Left colon (tissue), 2 donors: Measurements from ENCODE around the gene ADI1. TPM values are rescaled to one million over a fixed set of nuclear protein-coding genes. Genes with fewer than 3 reads are reported as not detected.
A peak's percentile ranks its signal among the peaks of the same experiment; 100 is the strongest.

Source experiments
- ATAC-seq: fragments of 200-7000 bp; cut with Tn5 transposase; one replicate; pipeline ENCODE4 v1.9.1; 2020; ENCODE audit warnings: mild to moderate bottlenecking, moderate library complexity
- DNase-seq, 2 donors: peaks; one replicate each; pipeline ENCODE4 v3.0.0-alpha.2; 2020
- intact Hi-C, 2 donors: fragments of 100-400 bp; cut with DNase I in 1 of 2; cut with micrococcal nuclease in 1 of 2; formaldehyde crosslinking; loops; one replicate each; pipeline versions ENCODE4 v1.11.2 to v1.14.0; 2022; cut with DNase I, micrococcal nuclease
- long read RNA-seq: library from polyadenylated mRNA; unstranded; transcript quantifications from one replicate; pipeline ENCODE4 v2.0.0, GENCODE V29; 2021
- total RNA-seq, 2 donors: library from RNA; stranded (reverse); fragmentation: NEBNext Ultra II Directional; extraction: Animal tissue kit (Norgen Biotek cat#: 25700); gene quantifications; one replicate each; pipeline ENCODE4 v1.2.1, GENCODE V29; 2021
- donor health status: DM: no; HTN: no; CAD: no.
- donor health status: DM: yes; HTN: yes; CAD: no.

The ADI1 gene
- 100 to 1,000 TPM in 1 of 2 donors, 10 to 100 TPM in 1; 64.3 to 105 TPM for total RNA-seq
- long read RNA-seq, transcript ADI1-201 (4 exons, 2,391 nt): major isoform, 144 of 150 reads
- long read RNA-seq, partial matches to known transcripts: 2 of 150 reads
- long read RNA-seq, other reads (novel, unspliced or antisense): 4 of 150 reads

GRCh38 chr2:3519255-3520205, at the start of gene ADI1:
ADI1 (minus strand) TSS chr2:3519531; CDS start chr2:3519487, 44 bp downstream.
- ATAC-seq (peak; percentile 86), DNase-seq (peak; percentile 89 to 91)
- intact Hi-C loops: no loop called here

- intact Hi-C loops: no loop called here
Measured at GRCh38 chr2:3566806-3567205, 47.5 kb upstream of the ADI1 start.

GRCh38 chr2:3565117-3565516, 45.8 kb upstream of the ADI1 start:
- no peak for ATAC-seq
- intact Hi-C loops: no loop called here
- DNase-seq: no peak

More at GRCh38 chr2:3566806-3567205, 47.5 kb upstream of the ADI1 start:
- ATAC-seq (no peak), DNase-seq (no peak)

GRCh38 chr2:3563521-3563976, 44.2 kb upstream of the ADI1 start:
- intact Hi-C loops: no loop called here
- DNase-seq: no peak
- ATAC-seq: no peak

- DNase-seq: peak; percentile 98 to 99
- intact Hi-C loops: no loop called here
Measured at GRCh38 chr2:3558205-3559014, 39.1 kb upstream of the ADI1 start, which contains the start of gene RNASEH1. RNASEH1 (minus strand) TSS chr2:3558333; CDS start chr2:3558260, 73 bp downstream.

GRCh38 chr2:3557639-3558204, 38.4 kb upstream of the ADI1 start:
- ATAC-seq: peak; percentile 22
- DNase-seq: no peak
- intact Hi-C loops: no loop called here

More at GRCh38 chr2:3558205-3559014, 39.1 kb upstream of the ADI1 start, which contains the start of gene RNASEH1:
- peak; percentile 99 for ATAC-seq

- intact Hi-C loops: no loop called here
- DNase-seq (no peak), ATAC-seq (no peak)
Measured at GRCh38 chr2:3553946-3554345, 34.6 kb upstream of the ADI1 start.

- DNase-seq: no peak
- ATAC-seq: no peak
- intact Hi-C loops: no loop called here
Measured at GRCh38 chr2:3547915-3548314, 28.6 kb upstream of the ADI1 start.

GRCh38 chr2:3545788-3546478, 26.6 kb upstream of the ADI1 start:
- no peak for ATAC-seq
- no peak for DNase-seq
- intact Hi-C loops: no loop called here

GRCh38 chr2:3543023-3543683, 23.8 kb upstream of the ADI1 start:
- ATAC-seq (no peak), DNase-seq (no peak)
- intact Hi-C loops: no loop called here

GRCh38 chr2:3542107-3542506, 22.8 kb upstream of the ADI1 start:
- DNase-seq (no peak), ATAC-seq (no peak)
- intact Hi-C loops: no loop called here

- ATAC-seq: no peak
- intact Hi-C loops: no loop called here
- DNase-seq: no peak
Measured at GRCh38 chr2:3539836-3540235, 20.5 kb upstream of the ADI1 start.

- DNase-seq (peak; percentile 21 to 49), ATAC-seq (peak; percentile 49)
- intact Hi-C loops: no loop called here
Measured at GRCh38 chr2:3536682-3537632, 17.6 kb upstream of the ADI1 start.

GRCh38 chr2:3535794-3536681, 16.7 kb upstream of the ADI1 start:
- ATAC-seq (peak; percentile 62), DNase-seq (peak; percentile 27 to 50)
- intact Hi-C loops: no loop called here

- ATAC-seq: no peak
- DNase-seq: no peak
Measured at GRCh38 chr2:3535467-3535793, 16.1 kb upstream of the ADI1 start.

GRCh38 chr2:3534251-3534814, 15.0 kb upstream of the ADI1 start:
- ATAC-seq: no peak
- intact Hi-C loops: no loop called here

More at GRCh38 chr2:3535467-3535793, 16.1 kb upstream of the ADI1 start:
- intact Hi-C loops: no loop called here

More at GRCh38 chr2:3534251-3534814, 15.0 kb upstream of the ADI1 start:
- DNase-seq: no peak
